CD4-positive, alpha-beta T cell treated with Interleukin-6 for 4 hours (primary cell): ENCODE results near the gene SMARCB1.

Source experiments
- DNase-seq: peaks from one replicate; pipeline ENCODE4 v3.0.0-alpha.2; 2020; ENCODE audit warnings: mixed read lengths

SMARCB1 gene

DNA sequence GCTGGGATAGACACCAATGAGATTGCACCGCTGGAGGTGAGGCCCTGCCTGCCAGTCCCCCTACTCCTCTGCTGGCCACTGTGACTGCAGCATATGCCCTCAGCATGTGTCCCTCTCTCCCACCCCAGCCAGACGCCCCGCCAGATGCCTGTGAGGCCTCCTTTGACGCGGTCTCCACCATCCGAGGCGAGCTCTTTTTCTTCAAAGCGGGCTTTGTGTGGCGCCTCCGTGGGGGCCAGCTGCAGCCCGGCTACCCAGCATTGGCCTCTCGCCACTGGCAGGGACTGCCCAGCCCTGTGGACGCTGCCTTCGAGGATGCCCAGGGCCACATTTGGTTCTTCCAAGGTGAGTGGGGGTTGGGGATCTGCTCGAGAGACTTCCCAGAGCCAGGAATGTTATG, 5.7 kb upstream of the SMARCB1 start:
- DNase-seq = no peak

DNA sequence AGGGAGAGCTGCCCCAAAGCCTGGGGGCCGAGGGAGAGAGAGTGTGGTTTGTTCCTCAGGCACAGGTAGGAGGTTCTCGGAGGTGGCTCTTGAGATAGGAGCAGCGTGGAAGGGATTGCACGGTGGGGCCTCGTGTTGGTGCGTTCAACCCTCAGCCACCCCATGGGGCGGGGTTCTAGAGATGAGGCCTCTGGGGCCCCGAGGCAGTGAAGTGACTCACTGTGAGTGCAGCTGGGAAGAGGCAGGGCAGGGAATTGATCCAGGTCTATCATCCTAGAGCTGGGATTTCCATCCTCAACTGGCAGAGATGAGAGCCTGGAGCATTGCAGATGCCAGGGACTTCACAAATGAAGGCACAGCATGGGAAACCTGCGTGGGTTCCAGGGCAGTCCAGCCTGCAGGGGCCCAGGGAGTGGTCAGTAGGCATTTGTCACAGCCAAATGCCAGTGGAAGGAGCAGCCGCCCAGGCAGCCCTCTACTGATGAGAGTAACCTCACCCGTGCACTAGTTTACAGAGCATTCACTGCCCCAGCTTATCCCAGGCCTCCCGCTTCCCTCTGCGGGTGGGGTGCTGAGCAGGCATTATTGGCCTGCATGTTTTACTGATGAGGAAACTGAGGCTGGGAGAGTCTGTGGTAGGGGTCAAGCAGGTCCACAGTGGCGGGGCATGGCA, 5.1 kb upstream of the SMARCB1 start:
- no peak for DNase-seq

DNA sequence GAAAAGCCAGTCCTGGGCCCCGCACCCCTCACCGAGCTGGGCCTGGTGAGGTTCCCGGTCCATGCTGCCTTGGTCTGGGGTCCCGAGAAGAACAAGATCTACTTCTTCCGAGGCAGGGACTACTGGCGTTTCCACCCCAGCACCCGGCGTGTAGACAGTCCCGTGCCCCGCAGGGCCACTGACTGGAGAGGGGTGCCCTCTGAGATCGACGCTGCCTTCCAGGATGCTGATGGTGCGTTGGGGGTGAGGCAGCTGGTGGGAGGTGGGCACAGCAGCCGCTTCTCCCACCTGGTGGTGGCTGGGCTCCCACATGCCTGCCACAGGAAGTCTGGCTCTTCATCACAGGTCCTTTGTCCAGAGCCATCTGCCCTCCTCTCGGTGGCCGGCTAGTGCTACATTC, 4.5 kb upstream of the SMARCB1 start:
- no peak for DNase-seq

DNA sequence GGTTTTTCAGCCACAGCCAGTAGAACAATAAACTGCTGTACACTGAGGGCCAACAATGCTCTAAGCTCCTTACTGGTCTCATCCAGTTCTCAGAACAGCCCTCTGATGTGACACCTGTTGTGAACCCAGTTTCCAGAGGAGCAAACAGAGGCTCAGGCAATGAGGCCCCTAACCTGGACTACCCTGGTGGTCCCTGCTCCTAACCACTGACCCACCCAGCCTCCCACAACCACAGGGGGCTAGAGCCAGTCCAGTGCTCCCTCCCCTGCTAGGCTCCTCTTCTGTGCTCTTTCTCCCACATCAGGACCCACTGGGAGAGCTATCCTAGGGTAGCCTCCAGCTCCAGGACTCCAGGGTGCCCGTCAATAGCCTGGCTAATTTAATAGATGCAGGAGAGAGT, 4.1 kb upstream of the SMARCB1 start:
- DNase-seq = no peak

DNA sequence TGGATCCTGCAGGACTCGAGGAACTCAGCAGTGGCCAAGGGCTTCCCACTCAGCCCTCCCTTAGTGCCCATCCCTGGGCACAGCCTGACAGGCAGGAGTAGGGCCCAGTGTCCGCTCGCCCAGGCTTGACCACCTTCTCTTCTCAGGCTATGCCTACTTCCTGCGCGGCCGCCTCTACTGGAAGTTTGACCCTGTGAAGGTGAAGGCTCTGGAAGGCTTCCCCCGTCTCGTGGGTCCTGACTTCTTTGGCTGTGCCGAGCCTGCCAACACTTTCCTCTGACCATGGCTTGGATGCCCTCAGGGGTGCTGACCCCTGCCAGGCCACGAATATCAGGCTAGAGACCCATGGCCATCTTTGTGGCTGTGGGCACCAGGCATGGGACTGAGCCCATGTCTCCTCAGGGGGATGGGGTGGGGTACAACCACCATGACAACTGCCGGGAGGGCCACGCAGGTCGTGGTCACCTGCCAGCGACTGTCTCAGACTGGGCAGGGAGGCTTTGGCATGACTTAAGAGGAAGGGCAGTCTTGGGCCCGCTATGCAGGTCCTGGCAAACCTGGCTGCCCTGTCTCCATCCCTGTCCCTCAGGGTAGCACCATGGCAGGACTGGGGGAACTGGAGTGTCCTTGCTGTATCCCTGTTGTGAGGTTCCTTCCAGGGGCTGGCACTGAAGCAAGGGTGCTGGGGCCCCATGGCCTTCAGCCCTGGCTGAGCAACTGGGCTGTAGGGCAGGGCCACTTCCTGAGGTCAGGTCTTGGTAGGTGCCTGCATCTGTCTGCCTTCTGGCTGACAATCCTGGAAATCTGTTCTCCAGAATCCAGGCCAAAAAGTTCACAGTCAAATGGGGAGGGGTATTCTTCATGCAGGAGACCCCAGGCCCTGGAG, 3.3 kb upstream of the SMARCB1 start:
- DNase-seq = no peak

DNA sequence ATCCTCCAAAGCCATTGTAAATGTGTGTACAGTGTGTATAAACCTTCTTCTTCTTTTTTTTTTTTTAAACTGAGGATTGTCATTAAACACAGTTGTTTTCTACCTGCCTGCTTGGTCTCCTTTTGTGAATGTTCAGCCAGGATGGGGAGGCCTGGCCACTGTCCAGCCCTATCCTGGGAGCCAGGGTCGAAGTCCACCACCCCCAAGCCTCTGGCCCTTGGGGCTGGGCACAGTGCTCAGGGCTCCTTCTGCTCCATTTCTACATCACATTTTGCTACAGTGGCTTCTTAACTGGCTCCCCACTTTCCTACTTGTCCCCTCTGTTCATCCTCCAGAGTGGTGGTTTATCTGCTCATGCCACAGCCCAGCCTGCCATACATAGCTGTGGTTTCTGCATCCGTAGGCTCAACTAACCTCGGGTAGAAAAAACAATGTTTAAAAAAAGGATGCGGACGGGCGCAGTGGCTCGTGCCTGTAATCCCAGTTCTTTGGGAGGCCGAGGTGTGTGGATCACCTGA, 2.5 kb upstream of the SMARCB1 start:
- no peak for DNase-seq

DNA sequence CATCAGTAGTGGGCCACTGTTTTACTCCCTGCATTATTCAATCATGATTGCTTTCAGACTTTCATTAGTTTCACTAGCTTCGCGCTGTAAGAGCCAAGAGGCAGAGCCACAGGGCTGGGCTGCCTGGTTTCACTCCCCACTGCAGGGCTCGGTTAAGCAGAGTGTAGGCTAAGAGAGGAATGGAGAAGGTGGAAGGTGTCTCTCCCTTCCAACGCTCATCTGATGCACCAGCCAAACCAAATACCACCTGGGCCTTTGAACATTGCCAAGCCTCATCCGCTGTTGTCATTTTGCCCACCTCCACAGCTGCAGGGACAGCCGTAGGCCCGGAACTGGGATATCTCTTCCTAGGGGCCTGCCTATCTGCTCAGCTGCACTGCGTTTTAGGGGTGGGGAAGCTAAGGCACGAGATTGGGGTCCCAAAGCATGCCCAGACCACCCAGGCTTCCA, 480 bp upstream of the SMARCB1 start:
- peak; percentile 27 for DNase-seq

DNA sequence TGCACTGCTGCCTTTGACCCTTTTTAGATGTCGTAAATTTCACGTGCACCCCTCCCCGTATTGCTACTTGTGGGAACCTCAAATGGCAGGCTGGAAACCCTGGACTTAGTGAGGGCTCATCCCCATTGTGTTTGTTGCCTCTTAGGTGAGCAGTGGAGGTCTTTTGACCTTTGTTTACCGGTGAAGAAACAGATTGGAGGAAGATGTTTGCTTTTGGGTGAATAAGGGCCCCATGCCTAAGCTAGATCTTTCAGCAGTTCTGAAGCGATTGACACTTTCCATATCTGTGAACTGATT, 782 bp downstream of the SMARCB1 start:
- DNase-seq = no peak

DNA sequence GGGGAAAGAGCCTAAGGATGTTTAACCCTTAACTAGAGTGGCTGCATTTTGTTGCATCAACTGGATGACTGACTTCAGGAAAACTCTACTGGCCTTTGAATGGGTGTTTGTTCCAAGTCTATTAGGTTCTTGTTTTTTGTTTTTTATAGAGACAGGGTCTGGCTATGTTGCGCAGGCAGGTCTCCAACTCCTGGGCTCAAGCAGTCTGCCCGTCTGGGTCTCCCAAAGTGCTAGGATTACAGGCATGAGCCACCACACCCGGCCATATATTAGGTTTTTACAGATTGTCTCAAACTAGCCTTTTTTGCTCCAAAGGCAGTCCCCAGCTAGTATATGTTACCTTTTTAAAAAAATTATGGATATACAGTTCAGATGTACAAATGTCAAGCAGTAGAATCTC, 1.1 kb downstream of the SMARCB1 start:
- DNase-seq = no peak

DNA sequence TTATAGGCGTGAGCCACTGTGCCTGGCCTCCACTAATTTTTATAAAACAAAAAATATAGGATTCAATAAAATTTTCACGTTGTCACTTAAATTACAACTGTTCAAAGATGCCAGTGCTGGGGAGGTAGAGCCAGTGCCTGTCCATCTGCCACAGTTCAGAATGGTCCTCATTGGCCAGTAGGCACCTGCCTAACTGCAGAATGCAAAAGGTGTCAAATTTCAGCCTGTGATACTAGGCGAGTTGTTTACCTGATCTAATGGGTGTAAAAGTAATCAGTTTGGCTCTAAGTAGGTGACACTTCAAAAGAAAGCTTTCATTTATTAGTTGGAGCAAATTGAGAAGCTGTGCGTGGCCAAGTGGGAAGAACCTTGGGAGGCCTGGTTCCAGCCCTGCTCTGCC, 2.4 kb downstream of the SMARCB1 start:
- no peak for DNase-seq

DNA sequence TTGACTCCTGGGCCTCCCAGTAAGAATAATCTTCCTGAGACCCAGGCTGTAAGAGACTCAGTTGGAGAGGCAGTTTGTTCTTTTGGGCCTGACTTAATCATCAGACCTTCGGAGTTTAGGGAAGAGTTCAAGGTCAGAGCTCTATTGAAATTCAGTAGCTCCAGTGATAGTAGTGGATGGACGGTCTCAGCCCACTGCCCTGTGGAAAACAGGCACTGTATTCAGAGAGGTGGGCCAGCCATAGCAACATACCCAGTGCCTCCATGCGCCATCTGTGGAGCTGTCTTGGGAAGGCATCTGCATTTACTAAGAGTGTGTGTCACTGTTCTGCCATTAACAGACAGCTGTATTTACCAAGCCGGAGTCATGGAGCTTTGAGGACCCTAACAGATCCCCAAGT, 2.9 kb downstream of the SMARCB1 start:
- DNase-seq = no peak

DNA sequence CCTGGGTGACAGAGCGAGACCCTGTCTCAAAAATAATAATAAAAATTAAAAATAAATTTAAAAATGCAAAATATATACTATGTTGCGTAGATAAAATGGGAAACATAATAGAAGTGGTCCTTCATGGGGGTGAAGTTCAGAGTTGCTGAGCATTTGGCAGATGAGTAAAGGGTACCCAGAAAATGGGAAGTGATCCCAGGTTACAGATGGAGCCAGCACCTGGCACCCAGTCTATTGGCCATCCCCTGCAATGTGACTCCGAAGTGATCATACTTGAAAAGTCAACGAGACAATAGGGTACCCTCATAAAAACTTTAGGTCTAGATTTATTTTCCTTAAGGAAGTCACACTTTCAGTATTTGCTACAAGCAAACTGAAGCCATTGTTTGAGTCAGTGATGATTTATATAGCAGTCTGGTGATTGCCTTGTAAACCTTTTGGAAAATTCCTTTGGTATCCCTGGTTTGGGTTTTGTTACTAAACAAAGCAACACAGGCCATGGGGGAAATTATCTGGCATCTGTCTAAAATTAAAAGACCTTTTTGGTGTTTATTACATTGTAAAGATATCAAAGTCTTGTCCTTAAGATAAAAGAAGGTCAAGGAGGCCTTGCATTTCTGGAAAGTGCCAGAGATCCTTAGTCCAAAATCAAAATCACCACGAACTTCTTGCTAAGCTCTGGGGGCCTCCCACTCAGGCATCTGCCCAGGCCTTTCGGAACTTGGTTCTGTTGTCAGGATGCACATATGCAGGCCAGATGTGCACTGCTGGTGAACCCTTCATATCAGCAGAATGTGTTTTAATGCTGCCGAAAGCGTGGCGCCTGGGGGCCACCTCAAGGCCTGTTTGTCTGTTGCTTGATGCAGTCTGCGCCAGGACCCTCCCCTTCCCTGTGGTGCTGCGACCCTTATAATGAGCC, 4.3 kb downstream of the SMARCB1 start:
- DNase-seq = no peak

DNA sequence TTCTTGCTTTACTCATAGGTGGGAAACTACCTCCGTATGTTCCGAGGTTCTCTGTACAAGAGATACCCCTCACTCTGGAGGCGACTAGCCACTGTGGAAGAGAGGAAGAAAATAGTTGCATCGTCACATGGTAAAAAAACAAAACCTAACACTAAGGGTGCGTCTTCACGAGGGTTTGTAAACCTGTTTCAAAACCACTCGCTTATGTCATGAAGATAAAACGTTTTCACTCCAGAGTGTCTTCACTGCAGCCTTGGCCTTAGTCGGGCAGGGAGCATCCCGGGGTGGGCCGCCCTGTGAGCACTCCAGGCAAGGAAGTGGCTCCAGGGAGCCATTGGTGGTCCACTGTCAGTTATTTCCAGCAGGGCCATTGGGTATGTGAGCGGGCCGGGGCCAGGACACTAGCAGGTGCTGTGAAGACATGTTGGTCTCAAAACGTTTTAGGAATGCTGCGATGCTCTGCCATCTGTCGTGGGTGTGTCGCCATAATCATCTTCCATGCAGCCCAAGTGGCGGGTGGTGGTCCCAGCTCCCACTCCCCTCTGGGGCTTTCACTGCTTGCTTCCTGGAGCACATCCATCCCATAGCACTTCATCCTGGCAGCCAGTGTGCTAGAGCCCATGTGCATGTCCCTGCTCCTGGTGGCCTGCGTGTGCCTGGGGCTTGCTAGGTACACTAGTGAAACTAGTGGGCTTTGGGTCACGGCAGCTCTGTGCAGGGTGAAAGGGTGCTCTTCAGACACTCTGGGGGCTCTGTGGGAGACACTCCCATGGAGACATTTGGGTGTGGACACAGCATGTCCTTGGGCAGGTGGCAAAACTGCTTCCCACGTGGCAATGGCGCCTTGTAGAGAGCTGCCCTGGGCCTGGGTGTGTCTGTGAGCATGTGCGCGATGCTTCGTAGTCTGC, 5.2 kb downstream of the SMARCB1 start:
- DNase-seq = no peak

DNA sequence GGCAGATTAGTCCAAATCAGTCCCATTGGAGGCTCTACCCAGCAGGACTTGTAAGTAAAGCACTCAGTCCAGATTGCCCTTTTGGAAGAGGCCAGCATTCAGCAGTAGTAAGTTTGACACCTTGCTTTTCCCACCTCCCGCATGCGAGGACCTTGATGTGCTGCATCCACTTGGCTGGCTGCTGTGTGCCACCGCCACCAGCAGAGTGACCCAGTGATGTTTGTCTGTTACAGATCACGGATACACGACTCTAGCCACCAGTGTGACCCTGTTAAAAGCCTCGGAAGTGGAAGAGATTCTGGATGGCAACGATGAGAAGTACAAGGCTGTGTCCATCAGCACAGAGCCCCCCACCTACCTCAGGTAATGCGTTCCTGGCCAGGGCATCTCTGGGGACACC, 6.6 kb downstream of the SMARCB1 start:
- DNase-seq = no peak

DNA sequence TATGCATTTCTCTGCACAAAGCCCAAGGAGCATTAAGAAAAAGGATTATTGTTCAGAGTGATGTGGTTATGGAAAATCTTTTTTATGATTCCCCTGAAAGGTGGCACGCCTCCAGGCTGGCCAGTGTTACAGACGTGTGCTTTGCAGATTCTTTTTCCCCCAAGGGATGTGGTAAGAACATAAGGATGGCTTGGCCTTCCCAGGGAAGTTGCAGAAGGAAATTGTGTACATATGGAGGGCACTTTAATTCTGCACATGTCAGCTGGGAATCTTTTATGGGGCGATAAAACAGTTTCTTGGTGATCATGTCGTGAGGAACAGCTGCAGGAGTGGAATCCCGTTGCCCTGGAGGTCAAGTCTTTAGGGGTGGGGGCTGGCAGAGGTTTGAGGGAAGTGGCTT, 9.7 kb downstream of the SMARCB1 start:
- no peak for DNase-seq

DNA sequence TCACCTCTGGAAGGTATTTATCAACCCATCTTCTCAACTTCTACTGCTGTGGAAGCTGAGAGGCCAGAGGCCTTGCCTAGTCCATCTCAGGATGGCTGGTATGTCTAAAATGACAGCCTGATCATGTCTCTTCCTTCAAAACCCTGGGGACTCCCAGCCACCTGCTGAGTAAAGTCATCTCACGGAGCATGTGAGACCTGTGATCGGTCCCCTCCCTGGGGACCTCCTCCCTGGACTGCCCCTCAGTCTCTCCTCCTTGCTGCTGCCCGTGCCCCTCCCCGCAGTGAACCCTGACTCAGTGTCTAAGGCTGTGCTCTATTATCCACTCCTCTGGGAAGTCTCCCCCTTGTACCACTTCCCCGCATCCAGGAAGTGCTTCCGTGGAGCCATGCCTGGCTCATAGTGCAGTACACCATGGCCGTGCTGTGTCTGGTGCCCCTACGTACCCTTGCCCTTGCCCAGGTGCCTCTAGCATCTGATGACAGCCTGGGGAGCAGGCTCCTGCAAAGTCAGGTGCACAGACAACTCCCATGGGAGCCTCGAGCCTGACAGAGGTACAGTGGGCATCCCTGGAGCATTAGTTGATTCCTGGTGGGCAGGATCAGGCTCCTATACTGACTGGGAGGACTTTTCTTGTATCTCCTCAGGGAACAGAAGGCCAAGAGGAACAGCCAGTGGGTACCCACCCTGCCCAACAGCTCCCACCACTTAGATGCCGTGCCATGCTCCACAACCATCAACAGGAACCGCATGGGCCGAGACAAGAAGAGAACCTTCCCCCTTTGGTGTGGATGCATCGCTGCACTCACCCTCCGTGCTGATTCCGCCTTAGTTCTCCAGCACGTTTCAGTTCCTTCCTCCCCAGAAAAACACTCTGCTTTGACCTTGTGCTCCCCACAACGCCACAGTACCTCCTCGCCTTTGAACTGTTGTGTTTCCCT, 13.8 kb downstream of the SMARCB1 start:
- no peak for DNase-seq

DNA sequence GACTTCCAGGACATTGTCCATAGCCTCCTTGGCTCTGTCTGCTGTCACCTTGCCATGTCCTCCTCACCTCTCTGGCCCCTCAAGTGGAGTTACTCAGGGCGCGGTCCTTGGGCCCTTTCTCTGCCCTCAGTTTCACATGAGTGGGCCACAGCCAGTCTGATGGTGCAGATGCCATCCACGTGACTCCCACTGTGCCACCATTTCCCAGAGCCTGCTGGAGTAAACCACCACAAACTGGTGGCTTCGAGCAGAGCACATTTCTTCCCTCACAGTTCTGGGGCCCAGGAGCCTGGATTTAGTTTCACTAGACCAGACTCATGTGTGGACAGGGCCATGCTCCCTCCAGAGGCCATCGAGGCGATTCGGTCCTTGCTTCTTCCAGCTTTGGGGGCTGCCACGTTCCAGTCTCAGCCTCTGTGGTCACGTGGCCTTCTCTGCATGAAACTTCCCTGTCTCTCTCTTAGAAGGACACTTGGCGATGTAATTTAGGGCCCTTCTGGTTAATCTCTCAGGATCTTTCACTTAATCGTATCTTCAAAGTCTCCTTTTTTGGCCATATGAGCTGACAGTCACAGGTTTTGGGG, 14.6 kb downstream of the SMARCB1 start:
- no peak for DNase-seq

DNA sequence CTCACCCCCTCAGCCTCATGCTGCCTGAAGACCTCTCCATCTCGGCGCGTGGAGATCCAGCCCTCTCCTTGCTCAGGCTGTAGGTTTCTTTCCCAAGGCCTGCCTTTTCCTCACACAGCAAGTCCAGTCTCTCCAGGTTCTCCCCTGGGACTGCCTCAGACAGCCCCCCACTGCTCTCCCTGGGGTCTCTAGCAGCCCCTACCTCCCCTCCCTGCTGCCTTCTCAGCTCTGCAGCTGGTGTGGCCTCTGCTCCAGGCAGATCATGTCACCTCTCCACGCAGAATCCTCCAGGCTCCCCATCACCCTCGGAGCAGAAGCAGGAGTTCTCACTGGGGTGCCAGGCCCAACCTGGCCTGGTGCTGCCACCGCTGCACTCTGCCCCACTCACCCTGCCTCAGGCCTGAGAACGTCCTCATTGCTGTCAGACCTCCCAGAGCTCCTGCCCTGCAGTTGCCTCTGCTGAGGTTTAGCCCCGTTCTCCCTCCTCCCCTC, 15.2 kb downstream of the SMARCB1 start:
- no peak for DNase-seq

DNA sequence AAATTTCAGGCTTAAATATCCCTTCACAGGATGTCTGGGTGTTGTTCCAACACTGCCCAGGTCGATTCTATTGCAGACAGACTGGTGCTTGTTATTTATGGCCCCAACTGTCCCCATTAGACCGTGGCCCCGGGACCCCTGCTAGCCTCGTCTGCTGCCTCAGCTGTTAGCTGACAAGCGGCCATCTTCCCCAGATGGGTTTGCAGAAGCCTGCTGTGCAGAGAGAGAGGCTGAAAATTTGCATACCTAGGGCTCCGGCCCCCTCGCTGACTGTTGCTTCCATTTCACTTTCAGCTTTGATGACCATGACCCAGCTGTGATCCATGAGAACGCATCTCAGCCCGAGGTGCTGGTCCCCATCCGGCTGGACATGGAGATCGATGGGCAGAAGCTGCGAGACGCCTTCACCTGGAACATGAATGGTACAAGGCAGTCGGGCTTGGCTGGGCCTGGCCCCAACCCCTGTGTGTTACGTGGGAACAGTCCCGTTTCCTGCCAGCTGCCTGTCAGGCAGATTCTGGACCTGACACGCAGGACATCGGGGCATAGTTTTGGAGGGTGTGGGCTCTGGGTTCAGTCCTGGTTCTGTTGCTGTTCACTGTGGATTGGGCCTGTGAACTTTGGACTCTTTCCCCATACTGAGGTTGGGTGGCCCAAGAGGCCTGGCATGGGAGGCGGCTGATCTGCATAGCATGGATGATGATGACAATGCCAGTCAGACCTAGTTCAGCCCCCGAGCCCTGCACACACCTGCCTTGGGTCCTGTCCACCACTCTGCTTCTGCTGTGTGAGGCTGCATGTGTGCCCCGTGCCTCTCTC, 16.4 kb downstream of the SMARCB1 start:
- no peak for DNase-seq
